ENCODE data around the gene PKNOX2. TPM values are rescaled to one million over a fixed set of nuclear protein-coding genes. Genes with fewer than 3 reads are reported as not detected.

PKNOX2 gene
- total RNA-seq, 4 donors from 2014 or later, result 0.83 to 4.1 (median 2.5) TPM

GRCh38 chr11:125155100-125155444 is 9.5 kb upstream of the PKNOX2 start:
- 84% methylated on average over 6 of the region's 6 CpGs for WGBS
- Histone ChIP-seq H3K4me3 (no peak overlapping the region), H3K36me3 (no peaks in the 10 kb centered on the region), H3K9me3 (no peaks in the 10 kb centered on the region), H3K4me1 (no peaks in the 10 kb centered on the region), H3K27ac (replicated peaks in 1 of 4) (no peak overlapping the region), H3K27me3 (peaks cover 0 to 18% (median 0%) of the 10 kb centered on the region in 4 donors)
- TF ChIP-seq POLR2A (IDR thresholded peaks at IDR 0.05; ENCODE audit: low read depth) (no peak), CTCF (IDR thresholded peaks at IDR 0.05) (no peak), POLR2AphosphoS5 (IDR thresholded peaks at IDR 0.05) (no peak), EP300 (IDR thresholded peaks at IDR 0.05) (no peak)
- no peak for DNase-seq (ENCODE audit: extremely low spot score)
- intact Hi-C loops (cut with DNase I), result no loop called here

- Histone ChIP-seq H3K36me3 (no peaks in the 10 kb centered on the region), H3K9me3 (no peaks in the 10 kb centered on the region), H3K4me3 (no peak overlapping the region), H3K4me1 (no peaks in the 10 kb centered on the region), H3K27me3 (peaks cover 0 to 18% (median 0%) of the 10 kb centered on the region in 4 donors), H3K27ac (replicated peaks in 1 of 4) (no peak overlapping the region)
- intact Hi-C loops (cut with DNase I), result no loop called here
- TF ChIP-seq EP300 (IDR thresholded peaks at IDR 0.05), result no peak
- no peak for TF ChIP-seq POLR2A (IDR thresholded peaks at IDR 0.05; ENCODE audit: low read depth)
- 73% methylated on average over 4 of the region's 4 CpGs for WGBS
- DNase-seq (ENCODE audit: extremely low spot score), result no peak
These were observed 8.8 kb upstream of the PKNOX2 start for GRCh38 chr11:125155767-125156166.

- TF ChIP-seq POLR2AphosphoS5 (IDR thresholded peaks at IDR 0.05) (no peak), CTCF (IDR thresholded peaks at IDR 0.05) (no peak)
- 82% methylated on average over 8 of the region's 8 CpGs for WGBS
- Histone ChIP-seq H3K4me3 (no peak overlapping the region), H3K27ac (replicated peaks in 1 of 4) (no peak overlapping the region), H3K36me3 (no peaks in the 10 kb centered on the region), H3K27me3 (peaks cover 0 to 18% (median 0%) of the 10 kb centered on the region in 4 donors), H3K9me3 (no peaks in the 10 kb centered on the region), H3K4me1 (no peaks in the 10 kb centered on the region)
- DNase-seq (ENCODE audit: extremely low spot score), result no peak
- intact Hi-C loops (cut with DNase I), result no loop called here
These were observed 8.0 kb upstream of the PKNOX2 start for GRCh38 chr11:125156346-125157117.

- no peak for TF ChIP-seq EP300 (IDR thresholded peaks at IDR 0.05)
- TF ChIP-seq POLR2AphosphoS5 (IDR thresholded peaks at IDR 0.05), result no peak
- no peak for TF ChIP-seq CTCF (IDR thresholded peaks at IDR 0.05)
- TF ChIP-seq POLR2A (IDR thresholded peaks at IDR 0.05; ENCODE audit: low read depth), result no peak
- H3K27me3 ChIP-seq, result peaks cover 0 to 18% (median 0%) of the 10 kb centered on the region in 4 donors
- no peak overlapping the region for H3K4me3 ChIP-seq
- H3K36me3 ChIP-seq, result no peaks in the 10 kb centered on the region
- intact Hi-C loops (cut with DNase I), result no loop called here
- H3K4me1 ChIP-seq, result no peaks in the 10 kb centered on the region
- H3K9me3 ChIP-seq, result no peaks in the 10 kb centered on the region
- DNase-seq (ENCODE audit: extremely low spot score), result no peak
- WGBS, result 86% methylated on average over 6 of the region's 6 CpGs
- H3K27ac ChIP-seq (replicated peaks in 1 of 4), result no peak overlapping the region
These were observed 7.3 kb upstream of the PKNOX2 start for GRCh38 chr11:125157118-125157733.

GRCh38 chr11:125157953-125158680 is 6.4 kb upstream of the PKNOX2 start:
- Histone ChIP-seq H3K9me3 (no peaks in the 10 kb centered on the region), H3K27me3 (peaks cover 0 to 18% (median 0%) of the 10 kb centered on the region in 4 donors), H3K36me3 (no peaks in the 10 kb centered on the region), H3K27ac (replicated peaks in 1 of 4) (no peak overlapping the region), H3K4me1 (no peaks in the 10 kb centered on the region), H3K4me3 (no peak overlapping the region)
- intact Hi-C loops (cut with DNase I), result no loop called here
- 87% methylated on average over 10 of the region's 10 CpGs for WGBS
- no peak for DNase-seq (ENCODE audit: extremely low spot score)
- TF ChIP-seq POLR2AphosphoS5 (IDR thresholded peaks at IDR 0.05) (no peak), POLR2A (IDR thresholded peaks at IDR 0.05; ENCODE audit: low read depth) (no peak), CTCF (IDR thresholded peaks at IDR 0.05) (no peak), EP300 (IDR thresholded peaks at IDR 0.05) (no peak)

Measured in esophagus muscularis mucosa (tissue), 4 donors.